Stimulated activated CD8-positive, alpha-beta memory T cell treated with anti-CD3 and anti-CD28 coated beads, Interleukin-7, amount 100 ng/mL, for 4 hours (primary cell): ENCODE measurements around the gene CETP.
A peak's percentile ranks its signal among the peaks of the same experiment; 100 is the strongest.
"Not testable (repeated sequence)": the region's sequence is repeated elsewhere in the genome, so short reads cannot be mapped to it uniquely, and the experiment has no call there.

Experiments used
- DNase-seq, 2 donors: peaks; one replicate each; pipeline ENCODE4 v3.0.0-alpha.2; 2020; ENCODE audit warnings: low read depth in 2 of 2

CETP gene

DNA sequence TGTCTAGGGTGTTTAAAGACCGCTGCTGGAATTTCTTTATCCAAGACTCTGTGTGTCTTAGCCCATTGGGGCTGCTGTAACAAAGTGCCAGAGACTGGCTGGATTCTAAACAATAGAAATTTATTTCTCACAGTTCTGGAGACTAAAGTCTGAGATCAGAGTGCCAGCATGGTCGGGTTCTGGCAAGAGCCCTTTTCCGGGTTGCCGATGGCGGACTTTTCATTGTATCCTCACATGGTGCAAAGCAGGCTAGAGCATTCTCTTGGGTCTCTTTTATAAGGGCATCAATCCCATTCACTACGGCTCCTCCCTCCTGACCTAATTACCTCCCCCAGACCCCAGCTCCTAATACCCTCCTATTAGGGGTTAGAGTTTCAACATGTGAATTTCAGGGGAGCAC is 37.1 kb downstream of the CETP start:
- DNase-seq: no peak

DNA sequence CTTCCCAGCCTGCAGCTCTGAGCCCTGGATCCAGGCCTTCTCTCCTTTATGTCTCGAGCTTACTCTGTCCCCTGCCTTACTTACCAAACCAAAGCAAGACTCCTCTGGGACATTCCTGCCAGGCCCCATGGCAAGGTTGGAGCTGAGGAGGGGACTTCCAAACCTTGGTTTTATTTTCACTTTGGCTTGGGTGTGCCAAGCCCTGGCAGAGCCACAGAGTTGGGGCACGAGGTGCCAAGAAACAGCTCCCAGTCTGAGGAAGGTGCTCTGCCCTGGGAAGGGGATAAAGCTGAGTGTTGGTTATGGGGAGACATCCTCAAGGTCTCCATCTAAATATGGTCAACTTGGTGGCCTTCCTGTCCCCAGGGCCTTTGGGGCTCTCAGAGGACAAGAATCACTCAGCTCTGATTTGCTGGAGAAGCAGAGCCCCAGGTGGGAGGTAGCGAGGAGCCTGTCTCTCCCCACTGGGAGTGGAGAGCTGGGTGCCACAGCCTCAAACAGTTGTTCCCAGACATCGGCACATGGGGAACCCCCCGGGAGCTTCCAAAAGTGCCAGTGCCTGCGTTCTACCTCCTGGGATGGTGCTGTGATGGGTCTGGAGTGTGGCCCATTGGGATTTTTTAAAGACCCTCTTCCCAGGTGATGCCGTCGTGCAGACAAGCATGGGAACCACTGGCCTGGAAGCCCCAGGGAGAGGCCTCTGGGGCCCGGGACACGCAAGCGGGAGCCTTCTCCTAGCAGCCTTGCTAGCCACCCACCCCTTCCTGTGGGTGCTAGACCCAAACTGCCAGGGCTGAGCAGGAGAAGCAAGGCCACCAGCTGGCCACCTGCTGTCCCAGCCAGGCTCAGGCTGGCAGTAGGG is 37.9 kb downstream of the CETP start:
- no peak for DNase-seq

DNA sequence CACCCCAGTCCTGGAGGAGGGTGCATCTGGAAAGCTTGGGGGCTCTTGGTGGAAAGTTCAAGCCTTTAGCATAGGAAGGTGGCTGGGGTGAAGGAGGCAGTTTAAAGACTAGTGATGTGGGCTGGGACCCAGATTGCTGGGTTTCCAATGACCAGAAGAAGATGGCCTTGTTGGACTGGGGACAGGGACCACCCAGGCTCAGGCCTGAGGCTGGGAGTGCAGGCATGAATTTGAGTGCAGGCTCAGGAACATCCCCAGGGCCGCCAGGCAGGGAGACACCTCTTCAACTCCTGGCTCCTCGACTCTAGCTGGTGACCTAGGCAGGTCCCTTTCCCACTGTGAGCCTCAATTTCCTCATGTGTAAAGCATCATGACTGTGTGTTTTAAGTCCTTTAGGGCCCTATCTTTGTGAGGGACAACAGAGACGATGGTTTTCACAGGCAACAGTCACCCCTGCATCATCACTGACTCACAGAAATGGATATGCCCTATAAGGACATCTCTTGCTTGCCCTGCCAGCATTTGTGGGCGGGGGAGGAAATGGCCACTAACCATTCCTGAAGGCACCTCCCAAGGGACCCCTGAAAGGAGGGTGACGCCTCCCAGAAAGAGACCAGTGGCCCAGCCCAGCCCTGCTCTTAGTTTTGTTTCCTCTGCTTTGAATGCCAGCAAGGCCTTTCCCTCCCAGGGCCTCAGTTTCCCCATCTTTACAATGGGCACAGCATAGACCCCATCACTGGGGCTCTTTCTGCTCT is 38.7 kb downstream of the CETP start:
- peak in 1 of 2 donors; percentile 55 for DNase-seq

DNA sequence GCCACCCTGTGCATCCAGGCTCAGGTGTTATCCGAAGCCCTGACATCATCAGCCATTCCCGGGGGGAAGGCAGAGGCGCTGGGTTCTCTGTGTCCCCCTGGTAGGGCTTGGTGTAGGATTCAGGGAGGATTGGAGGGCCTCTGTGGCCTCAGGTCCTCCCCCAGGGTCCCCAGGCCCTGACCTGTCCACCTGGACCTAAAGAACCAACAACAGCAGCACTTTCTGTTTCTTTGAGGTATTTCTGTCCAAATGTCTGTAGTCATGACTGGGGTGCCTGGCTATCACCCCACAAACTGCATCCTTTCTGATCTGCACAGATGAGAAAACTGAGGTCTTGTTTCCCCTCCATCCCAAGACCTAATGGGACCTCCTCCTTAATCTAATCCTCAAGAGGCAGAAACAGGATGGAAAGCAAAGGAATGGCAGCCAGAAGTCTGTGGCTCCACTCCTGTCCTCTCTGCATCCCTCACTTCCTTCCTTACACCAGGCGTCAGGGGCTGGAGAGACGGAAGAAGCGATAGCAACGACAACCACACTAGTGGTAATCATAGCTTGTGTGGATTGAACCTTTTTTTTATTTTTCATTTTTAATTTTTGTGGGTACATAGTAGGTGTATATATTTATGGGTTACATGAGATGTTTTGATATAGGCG is 39.4 kb downstream of the CETP start:
- DNase-seq: no peak

DNA sequence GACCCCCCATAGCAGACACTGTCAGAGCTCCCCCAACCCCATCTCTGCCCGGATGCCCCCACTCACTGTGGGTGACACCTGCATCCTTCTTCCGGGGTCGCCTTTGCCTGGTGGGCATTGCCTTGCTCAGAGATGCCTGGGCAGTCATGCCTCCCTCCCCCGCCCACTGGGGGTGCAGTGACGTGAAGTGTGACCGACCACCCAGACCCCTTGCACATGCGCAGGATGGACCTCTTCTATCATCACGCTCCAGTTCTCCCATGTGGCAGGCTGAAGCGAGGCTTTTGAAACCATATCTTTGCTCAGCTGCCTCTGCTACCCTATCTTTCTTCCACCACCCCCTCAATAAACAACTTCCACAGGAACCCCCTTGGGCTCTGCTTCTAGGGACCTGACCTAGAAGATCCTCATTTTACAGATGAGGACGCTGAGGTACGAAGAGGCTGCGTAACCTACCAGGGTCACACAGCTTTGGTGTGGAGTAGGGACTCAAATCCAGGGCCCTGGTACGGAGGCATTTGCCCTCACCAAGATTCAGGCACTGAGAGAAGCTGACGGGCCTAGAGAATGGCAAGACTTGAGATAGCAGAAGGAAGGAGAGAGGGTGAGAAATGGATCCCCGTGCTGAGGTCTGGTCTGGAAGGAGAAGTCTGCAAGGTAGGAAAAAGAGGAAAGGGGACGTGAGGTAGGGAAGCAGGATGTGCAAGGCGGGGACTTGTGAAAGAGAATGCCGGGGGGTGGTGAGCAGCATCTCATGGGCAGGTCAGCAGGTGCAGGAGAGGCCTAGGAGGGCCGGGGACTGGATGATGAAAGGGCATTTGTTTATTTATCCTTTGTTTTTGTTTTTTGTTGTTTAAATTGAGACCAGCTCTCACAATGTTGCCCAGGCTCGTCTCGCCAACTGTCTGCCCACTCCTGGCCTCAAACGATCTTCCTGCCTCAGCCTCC is 42.0 kb downstream of the CETP start:
- DNase-seq: no peak

DNA sequence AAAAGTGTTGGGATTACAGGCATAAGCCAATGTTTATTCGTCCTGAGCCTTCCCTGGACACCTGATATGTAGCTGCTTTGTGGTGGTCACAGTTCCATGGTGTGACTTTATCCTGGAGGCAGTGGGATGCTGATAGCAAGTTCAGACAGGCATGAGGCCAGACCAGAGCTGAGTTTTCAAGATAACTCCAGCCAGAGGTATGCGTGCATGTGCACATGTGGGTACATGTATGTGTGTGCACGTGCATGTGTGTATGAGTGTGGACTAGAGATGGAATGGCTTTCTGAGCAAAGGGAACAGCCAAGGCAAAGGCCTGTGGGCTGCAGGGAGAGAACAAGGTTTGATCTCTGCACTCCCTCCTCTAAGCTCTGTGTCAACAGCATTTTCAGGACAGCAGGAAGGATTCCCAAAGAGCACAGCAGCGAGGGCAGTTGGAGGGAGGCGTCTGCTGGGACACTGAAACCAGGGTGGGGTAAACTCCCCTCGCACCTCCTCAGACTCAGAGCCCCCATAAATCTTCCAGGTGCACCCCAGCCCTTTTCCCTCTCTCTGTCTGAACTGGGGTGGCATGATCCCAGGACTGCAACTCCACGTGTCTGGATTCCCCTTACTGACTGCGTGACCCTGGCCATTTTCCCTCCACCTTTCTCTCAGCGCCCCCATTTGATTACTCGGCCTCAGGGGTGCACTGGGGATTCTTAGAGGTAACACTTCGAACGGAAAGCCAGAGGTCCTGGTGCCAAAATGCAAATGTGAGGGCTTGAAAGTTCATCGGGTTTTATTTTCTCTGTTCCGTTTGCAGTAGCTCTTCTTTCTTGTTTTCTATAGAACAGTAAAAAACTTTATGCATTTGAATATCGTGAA is 42.9 kb downstream of the CETP start:
- DNase-seq: no peak

DNA sequence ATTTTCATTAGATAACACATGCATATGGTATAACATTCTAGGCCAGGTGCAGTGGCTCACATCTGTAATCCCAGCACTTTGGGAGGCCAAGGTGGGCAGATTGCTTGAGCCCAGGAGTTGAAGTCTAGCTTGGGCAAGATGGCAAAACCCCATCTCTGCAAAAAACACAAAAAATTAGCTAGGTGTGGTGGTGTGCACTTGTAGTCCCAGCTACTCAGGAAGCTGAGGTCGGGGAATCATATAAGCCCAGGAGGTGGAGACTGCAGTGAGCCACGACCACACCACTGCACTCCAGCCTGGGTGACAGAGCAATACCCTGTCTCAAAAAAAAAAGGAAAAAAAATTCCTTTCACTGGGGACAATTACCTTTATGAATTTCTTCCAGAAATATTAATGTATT is 43.8 kb downstream of the CETP start:
- not testable (repeated sequence) for DNase-seq

DNA sequence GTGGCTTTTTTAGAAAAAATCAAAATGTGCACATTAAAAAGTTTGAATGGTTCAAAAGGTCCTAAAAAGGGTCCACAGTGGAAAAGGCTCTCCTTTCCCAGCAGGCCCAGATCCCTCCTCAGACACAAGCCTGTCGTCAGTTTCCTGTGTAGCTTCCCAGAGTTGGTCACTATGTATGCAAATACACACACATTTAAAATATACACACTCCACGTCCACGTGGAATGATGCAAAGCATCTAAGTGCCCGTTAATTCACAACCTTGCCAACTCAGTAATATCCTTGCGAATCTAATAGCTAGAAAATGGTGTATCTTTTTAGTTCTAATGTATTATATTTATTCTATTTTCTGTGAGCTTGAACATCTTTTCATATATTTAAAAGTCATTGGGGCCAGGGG is 45.3 kb downstream of the CETP start:
- DNase-seq: no peak

DNA sequence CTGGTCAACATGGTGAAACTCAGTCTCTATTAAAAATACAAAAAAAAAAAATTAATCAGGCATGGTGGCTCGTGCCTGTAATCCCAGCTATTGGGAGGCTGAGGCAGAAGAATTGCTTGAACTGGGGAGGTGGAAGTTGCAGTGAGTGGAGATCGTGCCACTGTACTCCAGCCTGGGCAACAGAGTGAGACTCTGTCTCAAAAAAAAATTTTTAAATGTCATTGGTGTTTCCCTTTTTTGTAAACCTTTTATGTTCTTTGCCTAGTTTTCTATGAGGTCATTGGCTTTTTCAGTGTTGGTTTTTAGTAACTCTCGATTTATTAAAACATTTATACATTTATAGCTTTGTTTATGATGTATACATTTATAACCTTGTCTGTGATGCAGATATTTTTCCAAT is 45.8 kb downstream of the CETP start:
- no peak for DNase-seq

DNA sequence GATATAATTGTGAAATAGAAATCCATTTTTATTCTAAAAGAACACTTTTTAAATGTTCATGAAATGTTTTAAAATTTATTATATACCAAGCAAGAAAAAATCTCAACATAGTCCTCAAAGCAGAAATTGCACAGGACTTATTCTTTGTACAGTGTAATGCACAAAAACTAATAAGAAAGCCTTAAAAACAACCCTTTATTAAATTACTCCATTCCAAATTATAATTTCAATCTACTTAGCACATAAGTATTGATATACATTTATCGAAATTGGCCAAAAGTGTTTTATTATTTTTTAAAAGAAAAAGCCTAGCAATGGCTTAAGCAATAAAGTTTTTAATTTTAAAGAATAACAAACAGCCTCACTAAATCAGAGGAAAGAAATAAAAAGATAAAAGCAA is 46.7 kb downstream of the CETP start:
- DNase-seq: no peak

DNA sequence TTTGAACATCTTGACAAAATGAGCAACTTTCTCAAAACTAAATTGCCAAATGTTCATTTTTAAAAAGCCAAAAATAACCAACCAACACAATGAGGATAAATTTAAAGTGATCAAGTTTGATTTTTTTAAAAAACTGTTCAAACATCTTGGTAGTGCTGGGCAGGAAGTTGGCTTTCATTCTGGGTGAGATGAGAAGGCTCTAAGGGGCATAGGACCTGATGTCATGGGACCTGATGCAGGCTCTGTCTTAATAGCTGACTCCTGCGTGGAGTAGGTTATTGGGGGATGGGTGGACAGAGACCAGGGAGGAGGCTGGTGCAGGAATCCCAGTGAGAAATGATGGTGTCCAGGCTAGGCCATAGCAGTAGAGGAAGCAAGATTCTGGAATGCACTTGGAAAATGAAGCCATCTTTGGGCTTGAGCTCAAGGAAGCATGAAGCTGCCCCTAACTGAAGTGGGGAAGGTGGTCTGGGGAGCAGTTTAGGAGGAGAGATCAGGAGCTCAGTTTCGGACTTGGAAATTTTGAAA is 48.0 kb downstream of the CETP start:
- DNase-seq: no peak

DNA sequence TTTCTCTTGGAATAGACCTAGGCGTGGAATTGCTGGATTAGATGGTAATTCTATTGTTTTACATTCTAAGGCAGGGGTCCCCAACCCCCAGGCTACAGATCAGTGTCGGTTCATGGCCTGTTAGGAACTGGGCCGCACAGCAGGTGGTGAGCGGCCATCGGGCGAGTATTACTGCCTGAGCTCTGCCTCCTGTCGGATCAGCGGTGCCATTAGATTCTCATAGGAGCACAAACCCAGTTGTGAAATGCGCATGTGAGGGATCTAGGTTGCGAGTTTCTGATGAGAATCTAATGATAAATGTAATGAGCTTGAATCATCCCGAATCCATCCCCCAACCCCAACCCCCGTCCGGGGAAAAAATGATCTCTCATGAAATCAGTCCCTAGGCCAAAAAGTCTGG is 50.6 kb downstream of the CETP start:
- DNase-seq: no peak

DNA sequence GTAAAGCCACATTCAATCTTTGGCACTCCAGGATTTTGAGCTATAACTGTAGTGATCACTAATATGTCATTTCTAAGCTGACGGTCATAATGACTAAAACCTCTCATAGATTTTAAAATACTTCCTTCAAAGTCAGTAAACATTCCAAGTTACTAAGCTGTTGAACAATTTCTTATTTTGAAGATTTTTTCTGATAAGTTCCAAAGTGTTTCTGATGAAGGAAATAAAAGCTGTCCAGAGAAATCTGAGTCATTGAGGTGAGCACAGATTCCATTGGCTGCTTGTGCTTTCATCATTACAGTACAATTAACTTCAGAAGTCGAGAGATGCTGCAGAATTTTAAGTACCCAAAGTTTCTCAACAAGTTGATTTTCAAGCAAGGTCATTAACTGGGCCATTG is 51.5 kb downstream of the CETP start:
- no peak for DNase-seq

DNA sequence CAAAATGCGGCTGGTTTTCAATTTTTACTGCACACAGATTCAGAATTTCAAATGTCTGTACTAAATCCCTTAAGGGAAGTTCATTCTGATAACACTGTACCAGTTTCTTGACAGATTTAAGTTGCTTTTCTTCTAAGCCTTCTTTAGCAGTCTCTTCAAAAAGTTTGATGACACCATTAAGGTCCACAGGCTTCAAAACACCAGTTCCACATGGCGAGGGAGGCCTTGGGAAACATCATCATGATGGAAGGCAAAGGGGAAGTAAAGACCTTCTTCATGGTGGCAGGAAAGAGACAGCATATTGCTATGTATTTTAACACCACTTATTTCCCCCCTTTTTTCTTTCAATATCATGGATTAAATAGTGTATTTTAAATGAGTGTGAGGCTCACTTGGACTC is 52.2 kb downstream of the CETP start:
- DNase-seq: no peak

DNA sequence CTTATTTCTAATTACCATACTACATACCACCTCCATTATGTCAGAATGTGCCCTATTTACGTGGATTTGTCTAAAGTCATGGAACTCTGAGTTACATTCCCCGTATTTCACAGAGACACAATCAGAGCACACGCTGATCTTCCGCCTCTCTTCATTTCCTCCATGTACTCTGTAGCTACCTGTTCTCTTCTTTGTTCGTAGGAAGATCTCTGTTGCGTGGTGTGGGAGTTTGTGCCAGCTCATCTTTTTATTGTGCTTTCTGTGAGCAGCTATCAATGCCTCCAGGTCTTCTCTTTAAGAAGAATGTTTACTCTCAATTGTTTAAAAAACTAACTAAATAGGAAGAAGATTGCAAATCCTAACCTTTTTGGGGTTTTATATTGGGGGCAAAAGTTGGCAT is 54.6 kb downstream of the CETP start:
- DNase-seq: no peak

DNA sequence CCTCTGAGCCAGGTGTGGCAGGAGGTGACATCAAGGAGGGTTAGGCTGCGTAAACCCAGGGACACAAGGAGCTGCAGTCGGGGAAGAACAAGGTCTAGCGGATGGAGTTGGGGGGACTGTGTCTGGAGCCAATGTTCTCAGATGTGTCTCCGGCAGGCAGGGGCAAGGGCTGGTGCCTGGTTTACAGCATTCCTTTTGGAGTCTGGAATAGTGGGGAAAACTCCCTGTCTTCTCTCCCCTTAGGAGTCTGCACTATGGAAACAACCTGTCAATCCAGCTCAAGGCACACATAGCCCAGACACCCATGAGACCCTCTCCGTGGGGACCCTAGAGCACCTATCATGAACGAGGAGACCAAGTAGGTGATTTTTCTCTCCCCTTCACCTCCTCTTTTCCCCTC is 55.1 kb downstream of the CETP start:
- DNase-seq: no peak

DNA sequence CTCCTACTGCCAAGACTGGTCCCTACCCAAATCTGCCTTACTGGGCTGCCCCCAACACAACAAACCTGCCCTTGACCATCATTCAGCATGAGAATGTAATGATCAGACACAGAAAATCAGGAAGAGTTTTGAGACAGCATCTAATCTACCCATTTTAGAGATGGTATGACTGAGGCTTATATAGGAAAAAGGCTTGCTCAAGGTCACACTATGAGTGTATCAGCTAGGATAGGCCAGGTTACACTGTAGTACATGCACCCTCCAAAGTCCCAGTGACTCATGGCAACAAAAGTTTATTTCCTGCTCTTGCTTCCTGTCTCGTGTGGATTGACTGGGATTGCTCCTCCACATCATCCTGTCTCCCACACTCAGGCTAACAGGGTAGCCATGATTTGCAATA is 55.5 kb downstream of the CETP start:
- no peak for DNase-seq

DNA sequence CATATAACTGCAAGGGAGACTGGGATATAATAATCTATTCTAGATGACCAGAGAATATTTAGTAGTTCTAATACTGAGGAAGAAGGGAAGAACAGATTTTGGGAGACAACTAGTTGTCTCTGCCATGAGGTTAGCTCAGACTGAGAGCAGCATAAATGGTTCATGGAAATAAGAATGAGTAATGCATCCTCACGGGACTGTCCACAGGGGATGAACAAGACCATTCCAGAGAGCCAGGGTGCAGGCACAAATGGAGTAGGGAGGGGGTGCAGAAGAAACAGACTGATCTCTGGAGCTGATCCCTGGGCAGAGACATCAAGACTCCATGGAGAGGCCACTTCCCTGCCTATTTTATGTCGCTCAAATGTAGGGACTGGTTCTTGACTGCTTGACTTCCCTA is 58.0 kb downstream of the CETP start:
- DNase-seq: no peak

DNA sequence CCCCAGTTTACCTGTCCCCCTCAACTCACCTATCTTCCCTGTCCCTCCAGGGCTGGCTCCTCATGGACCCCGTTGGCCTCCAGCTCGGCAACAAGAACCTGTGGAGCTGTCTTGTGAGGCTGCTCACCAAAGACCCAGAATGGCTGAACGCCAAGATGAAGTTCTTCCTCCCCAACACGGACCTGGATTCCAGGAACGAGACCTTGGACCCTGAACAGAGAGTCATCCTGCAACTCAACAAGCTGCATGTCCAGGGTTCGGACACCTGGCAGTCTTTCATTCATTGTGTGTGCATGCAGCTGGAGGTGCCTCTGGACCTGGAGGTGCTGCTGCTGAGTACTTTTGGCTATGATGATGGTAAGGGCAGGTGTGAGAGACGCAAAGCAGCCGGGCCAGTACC is 58.9 kb downstream of the CETP start:
- no peak for DNase-seq

DNA sequence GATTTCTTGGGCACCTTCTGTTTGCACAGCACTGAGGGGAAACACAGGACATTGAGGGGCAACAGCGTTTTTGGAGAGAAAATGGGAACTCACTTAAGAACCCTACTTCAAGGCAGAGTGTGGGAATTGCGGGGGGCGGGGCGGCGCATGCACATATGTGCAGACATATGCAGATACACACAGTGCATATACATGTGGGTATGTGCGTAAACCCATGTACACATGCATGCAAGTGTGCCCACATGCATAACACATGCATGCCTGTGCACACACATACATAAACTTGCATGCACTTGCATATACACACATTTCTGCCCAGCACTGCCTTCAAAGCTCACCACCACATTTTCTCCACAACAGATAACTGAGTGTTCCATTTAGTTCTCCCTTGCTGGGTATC is 60.0 kb downstream of the CETP start:
- no peak for DNase-seq
